ENCODE results near the gene ADAMTS12.

GRCh38 chr5:33679791-33680190, 212.0 kb downstream of the ADAMTS12 start:
- TF ChIP-seq FOXM1 (IDR thresholded peaks at IDR 0.05; ENCODE audit: low read depth, low read length) (no peak), MAX (IDR thresholded peaks at IDR 0.05; ENCODE audit: low read depth, low read length) (no peak), CTCF (IDR thresholded peaks at IDR 0.05 in 2 of 3, conservative IDR thresholded peaks at IDR 0.05 in 1 of 3; ENCODE audit: control insufficient read depth in 2 of 3, extremely low read depth in 1 of 3, insufficient read depth in 1 of 3, low read depth in 3 of 3, low read length in 3 of 3) (no peak), MYC (IDR thresholded peaks at IDR 0.05; ENCODE audit: insufficient read depth, insufficient read length, insufficient replicate concordance, low read length, severe bottlenecking) (no peak), MXI1 (IDR thresholded peaks at IDR 0.05; ENCODE audit: low read depth, low read length) (no peak), USF1 (IDR thresholded peaks at IDR 0.05; ENCODE audit: borderline replicate concordance, extremely low read length, insufficient read depth, low read depth, low read length) (no peak), RFX5 (IDR thresholded peaks at IDR 0.05; ENCODE audit: low read depth, low read length) (no peak), FOS (IDR thresholded peaks at IDR 0.05; ENCODE audit: borderline replicate concordance, extremely low read depth, insufficient read length) (no peak), TBL1XR1 (IDR thresholded peaks at IDR 0.05; ENCODE audit: low read depth, low read length) (no peak), POLR2A (IDR thresholded peaks at IDR 0.05; ENCODE audit: low read depth, low read length) (no peak)
